Thyroid gland (tissue), 4 donors: Measurements from ENCODE around the gene PATL1.

Experiments used
- CTCF ChIP-seq, 6 experiments: fragments of 200-600 bp in 3 of 6; fragments of 450-650 bp in 3 of 6; sonication (generic) in 3 of 6; IDR thresholded peaks; one replicate each; pipeline ENCODE4 v1.5.1; 2016 to 2019; ENCODE audit warnings: antibody characterized with exemption in 6 of 6, mild to moderate bottlenecking in 2 of 6, inconsistent platforms in 1 of 6, moderate library complexity in 1 of 6
- POLR2A ChIP-seq, 2 donors: fragments of 450-650 bp; IDR thresholded peaks; one replicate each; pipeline ENCODE4 v1.6.1; 2017; ENCODE audit warnings: antibody characterized with exemption in 2 of 2, mild to moderate bottlenecking in 2 of 2, moderate library complexity in 1 of 2

DNA sequence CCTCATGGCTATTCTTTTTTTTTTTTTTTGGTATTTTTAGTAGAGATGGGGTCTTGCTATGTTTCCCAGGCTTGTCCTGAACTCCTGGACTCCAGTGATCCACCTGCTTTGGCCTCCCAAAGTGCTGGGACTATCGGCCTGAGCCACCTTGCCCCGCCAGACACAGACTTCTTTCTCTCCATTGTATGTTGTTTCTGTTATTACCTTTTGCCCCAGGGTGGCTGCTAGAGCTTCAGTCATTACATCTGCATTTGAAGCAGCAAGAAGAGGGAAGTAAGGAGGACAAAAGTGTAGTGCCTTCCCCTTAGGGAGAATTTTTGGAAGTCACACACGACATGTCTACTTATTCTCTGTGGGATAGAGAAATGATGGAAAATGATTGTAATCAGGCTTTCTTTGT, 43.1 kb downstream of the PATL1 start:
- TF ChIP-seq POLR2A (IDR thresholded peaks at IDR 0.05) (no peak), CTCF (IDR thresholded peaks at IDR 0.05) (no peak)
